Hepatic stellate cell (primary cell): Measurements from ENCODE around the gene ADGRB3.
"Not testable (repeated sequence)": the region's sequence is repeated elsewhere in the genome, so short reads cannot be mapped to it uniquely, and the experiment has no call there.

Experiments
- DNase-seq: peaks from one replicate; pipeline ENCODE4 v3.0.0; 2011; ENCODE audit warnings: low spot score

The ADGRB3 gene

GRCh38 chr6:69265706-69266105 is 630.6 kb downstream of the ADGRB3 start:
- DNase-seq: no peak

DNA sequence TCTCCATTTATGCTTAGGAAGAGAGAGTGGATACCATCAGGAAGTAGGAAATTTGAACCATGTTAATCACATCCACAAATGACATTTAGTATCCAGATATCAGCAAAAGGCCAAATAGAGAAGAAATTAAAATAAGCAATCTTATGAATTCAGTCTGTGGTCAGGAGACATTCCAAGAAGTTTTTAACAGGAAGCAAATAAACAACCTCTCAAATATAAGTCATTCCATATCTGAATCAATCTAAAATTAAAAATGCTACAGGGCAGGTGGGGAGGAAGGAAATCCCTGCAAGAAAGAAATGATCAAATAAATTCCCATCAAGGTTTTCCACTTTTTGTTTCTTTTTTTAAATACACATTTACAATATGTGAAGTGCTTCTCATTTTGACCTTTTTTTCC is 641.1 kb downstream of the ADGRB3 start:
- no peak for DNase-seq

- no peak for DNase-seq
These were observed 644.7 kb downstream of the ADGRB3 start for GRCh38 chr6:69279805-69280204.

- DNase-seq: no peak
These were observed 645.8 kb downstream of the ADGRB3 start for GRCh38 chr6:69280858-69281257.

- no peak for DNase-seq
These were observed 649.2 kb downstream of the ADGRB3 start for GRCh38 chr6:69284176-69284730.

- DNase-seq: no peak
These were observed 650.0 kb downstream of the ADGRB3 start for GRCh38 chr6:69285054-69285453.

DNA sequence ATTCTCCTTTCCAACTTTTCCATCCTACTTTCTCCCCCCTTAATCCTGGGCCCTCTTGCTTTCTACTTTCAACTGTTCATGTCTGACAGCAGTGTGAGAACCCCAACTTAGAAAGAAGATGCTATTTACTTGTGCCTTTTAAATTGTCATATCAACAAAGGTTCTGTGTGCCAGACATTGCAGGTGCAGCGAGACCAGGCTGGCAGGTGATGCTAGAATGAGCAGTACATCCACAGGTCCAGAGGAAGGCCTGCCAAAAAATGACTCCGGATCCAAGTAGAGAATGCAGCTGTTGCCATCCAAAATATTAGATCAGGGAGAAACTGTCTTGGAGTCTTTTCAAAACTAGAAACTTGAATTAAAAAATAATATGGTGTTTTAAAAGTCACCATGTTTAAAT is 651.2 kb downstream of the ADGRB3 start:
- no peak for DNase-seq

DNA sequence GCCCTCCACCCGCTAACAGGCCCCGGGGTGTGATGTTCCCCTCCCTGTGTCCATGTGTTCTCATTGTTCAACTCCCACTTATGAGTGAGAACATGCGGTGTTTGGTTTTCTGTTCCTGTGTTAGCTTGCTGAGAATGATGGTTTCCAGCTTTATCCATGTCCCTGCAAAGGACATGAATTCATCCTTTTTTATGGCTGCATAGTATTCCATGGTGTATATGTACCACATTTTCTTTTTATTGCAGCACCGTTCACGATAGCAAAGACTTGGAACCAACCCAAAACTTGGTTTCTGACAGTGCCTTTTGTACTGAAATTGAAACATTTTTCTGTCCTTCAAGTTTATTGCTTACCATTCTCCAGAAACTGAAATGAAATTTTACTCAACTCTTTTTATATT is 653.1 kb downstream of the ADGRB3 start:
- DNase-seq: not testable (repeated sequence)

DNA sequence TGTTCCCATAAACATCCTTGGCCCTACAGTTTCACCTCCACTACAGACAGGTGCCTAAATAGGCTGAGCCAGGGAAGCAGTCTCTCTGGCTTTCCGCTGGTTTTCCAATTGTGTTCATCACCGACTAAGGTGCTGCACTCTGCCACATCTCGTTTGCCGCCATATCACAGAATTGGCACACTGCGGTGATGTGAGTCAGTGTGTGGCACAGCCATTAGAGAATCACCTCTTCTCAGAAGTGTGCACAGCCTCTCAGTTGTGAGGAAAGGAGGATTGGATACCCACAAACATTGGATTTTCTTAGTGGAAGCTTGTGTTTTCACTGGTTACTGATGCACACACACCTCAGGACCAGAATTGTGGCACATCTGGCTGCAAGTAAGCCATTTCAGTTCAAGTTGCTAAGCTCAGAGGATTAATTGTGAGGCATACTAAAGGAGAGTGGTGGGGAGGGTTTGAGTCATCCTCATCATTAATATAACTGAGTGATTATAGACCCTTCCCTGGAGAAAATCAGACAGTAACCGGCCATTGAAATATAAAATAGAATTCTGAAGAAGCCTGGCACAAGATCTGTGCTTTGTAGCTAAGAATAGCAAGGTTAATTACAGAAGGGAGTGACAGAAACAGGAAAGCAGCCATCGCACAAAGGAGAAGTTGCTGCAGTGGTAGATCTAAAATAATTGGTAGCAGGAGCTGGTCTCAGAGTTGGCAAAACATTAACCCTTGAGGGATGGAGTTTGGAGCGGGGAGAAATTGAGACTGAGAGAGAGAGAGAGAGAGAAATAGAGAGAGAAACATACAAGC is 654.8 kb downstream of the ADGRB3 start:
- no peak for DNase-seq

DNA sequence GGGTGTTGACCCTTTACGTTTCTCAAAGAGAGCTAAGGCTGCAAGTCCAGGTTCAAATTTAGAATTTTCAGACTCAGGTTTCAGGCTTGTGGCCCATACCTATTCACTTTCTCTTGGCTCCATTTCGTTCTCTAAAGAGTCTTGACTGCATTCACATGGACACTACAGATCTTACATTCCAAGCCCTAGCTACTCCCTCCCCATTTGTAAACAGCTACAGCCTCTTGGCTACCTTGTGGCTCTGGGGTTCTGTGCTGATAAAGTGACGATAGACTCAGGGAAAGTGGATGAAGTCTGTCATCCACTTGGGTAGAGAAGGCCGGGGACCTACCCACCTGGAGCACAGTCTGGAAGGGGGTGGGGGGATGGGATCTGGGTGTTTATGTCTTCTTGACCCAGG is 658.4 kb downstream of the ADGRB3 start:
- DNase-seq: no peak

DNA sequence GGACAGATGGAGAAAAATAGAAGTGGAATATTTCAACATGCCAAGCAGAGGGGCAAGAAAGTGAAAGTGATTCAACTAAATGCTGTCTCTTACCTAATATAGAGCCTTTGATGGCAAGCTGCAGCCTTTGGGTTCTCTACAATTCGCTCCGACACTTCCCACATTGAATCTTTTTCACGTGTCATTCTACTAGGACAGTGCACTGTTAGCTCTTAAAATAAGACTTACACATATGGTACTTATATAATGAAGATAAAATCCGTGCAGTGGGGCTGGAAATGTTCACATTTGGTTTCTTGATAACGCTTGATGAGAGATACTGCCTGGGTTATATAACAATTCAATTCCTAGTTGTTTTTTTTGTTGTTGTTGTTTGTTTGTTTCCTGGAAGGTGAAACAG is 659.3 kb downstream of the ADGRB3 start:
- no peak for DNase-seq

- no peak for DNase-seq
These were observed 659.8 kb downstream of the ADGRB3 start for GRCh38 chr6:69294862-69295261.

DNA sequence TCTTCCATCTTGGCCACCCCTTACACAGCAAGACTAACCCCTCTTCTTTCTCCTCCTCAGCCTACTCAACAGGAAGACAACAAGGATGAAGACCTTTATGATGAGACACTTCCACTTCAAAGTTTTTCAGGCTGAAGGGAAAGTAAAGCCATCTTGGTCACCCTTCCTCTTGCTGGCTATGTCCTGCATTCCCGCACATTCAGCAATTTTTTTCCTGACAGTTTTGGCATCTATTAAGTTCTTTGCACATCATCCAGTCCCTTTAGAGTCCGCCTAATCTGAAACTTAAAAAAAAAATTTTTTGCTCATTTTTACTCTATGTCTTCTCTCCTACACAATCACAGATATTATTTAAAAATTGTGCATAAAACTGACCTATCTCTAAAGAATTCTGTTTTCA is 668.3 kb downstream of the ADGRB3 start:
- DNase-seq: no peak

- no peak for DNase-seq
These were observed 670.4 kb downstream of the ADGRB3 start for GRCh38 chr6:69305456-69305855.

GRCh38 chr6:69308584-69308983 is 673.5 kb downstream of the ADGRB3 start:
- DNase-seq: no peak

- no peak for DNase-seq
These were observed 676.8 kb downstream of the ADGRB3 start for GRCh38 chr6:69311888-69312287.

DNA sequence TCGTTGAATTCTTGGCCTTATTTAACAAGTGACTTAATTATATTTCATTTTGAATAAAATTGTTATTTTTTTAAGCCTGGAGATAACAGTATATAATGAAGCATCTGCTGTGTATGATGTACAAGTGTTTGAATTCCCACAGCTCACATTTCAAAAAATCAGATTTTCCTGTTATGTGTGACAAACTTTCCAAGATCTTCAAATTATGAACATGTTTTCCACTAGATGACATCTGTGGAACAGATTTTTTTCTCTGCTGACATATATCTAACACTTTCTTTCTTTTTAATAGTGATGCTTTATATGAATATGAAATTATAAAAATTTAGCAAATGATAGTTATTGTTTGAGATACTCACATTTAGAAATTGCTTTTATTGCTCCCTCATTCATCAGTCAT is 678.9 kb downstream of the ADGRB3 start:
- DNase-seq: no peak

GRCh38 chr6:69314531-69314930 is 679.4 kb downstream of the ADGRB3 start:
- DNase-seq: no peak

DNA sequence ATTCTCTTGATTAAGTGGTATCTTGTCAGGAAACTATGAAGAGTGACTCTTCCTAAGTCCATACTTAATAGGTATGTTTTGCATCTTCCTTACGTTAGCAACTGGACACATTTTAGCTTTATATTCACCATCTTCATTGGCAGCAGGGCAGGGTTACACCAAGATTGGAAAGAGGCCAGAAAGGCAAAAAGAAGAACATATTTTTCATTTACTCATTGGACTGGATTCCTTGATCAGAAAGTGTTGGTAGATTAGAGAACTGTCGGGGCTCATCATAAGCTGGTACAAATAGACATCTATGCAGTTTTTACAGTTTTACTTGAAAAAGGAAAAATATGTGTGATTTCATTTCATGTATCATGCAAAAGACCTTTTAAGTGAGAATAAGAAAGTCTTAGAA is 696.8 kb downstream of the ADGRB3 start:
- DNase-seq: no peak

GRCh38 chr6:69337311-69337710 is 702.2 kb downstream of the ADGRB3 start:
- DNase-seq: no peak

DNA sequence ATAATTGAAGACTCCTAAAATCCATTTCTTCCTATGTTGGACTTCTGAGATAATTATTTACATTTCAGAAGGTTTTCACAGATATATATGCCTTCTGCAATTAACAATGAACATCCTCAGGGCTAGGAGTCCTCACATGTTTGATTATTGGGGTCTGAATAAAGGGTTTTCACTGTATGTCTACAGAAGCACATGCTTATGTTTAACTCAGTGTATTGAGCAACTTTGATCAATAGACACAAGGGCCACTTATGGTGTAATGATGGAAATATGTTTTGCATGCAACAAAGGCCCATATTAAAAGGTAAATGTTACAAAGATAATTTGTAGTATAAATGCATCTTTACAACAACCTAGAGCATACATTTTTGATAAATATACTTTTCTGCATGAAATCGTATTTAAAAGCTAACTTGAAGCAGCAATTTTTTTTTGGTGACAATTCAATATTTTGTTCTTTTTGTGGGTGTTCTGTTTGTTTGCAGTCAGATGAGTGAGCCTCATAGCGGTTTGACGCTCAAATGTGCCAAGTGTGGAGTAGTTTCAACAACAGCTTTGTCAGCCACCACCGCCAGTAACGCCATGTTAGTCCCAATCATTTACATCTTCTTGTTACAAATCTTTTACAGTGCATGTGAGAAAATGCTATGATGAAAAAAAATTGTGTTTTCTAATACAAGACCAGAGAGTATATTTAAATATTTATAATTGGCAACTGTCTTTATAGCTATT is 703.5 kb downstream of the ADGRB3 start:
- DNase-seq: no peak

DNA sequence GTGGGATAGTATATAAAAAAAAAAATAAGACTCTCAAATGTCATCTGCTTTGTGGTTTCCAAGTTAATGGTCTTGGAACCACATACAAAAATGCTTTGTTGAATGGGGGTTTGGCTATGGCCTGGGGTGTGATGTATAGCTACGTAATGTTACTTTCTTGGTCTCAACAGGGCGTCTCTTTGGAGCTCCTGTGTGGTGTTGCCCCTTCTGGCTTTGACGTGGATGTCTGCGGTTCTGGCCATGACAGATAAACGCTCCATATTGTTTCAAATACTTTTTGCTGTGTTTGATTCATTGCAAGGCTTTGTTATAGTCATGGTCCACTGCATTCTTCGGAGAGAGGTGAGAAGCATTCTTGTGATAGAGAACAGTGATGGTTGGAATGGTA is 704.1 kb downstream of the ADGRB3 start:
- DNase-seq: no peak

DNA sequence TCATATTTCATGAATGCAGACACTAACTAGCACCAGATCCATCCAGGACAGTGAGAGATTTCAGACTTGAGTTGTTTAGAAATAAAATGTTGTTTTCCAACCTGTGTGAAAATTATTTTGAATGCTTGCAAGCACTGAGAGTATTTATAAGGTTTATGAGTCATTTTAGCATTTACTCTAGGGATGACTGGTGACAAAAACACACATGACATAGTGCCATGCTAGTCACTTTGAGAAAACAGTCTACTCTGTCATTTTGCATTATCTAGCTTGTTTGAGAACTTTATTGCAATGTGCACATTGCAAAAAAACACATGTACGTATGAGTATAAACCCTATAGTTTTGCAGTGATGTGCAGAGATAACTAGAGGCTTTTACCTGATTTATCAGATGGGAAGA is 705.1 kb downstream of the ADGRB3 start:
- no peak for DNase-seq
